Thoracic aorta (tissue), 2 donors: ENCODE measurements around the gene DNMT3B. TPM values are rescaled to one million over a fixed set of nuclear protein-coding genes. Genes with fewer than 3 reads are reported as not detected.

ENCODE experiments used
- ATAC-seq: fragments of 150-250 bp; one replicate; pipeline ENCODE4 v1.8.0; 2017; ENCODE audit warnings: low read depth; ENCODE audit not compliant: insufficient number of reproducible peaks, low FRiP score
- DNase-seq: peaks from one replicate; pipeline ENCODE4 v3.0.0-alpha.2; 2020; ENCODE audit warnings: low spot score
- H3K27ac ChIP-seq, 2 donors: fragments of 200-600 bp; sonication (generic); 1 replicate in 1 of 2; 2 replicates in 1 of 2; pipeline ENCODE4 v1.5.1; 2016; ENCODE audit warnings: mild to moderate bottlenecking in 2 of 2, moderate library complexity in 2 of 2
- H3K27me3 ChIP-seq: fragments of 200-600 bp; sonication (generic); replicated peaks from 2 replicates; pipeline ENCODE4 v1.6.0; 2016; ENCODE audit warnings: mild to moderate bottlenecking; ENCODE audit not compliant: insufficient read depth
- H3K36me3 ChIP-seq: fragments of 200-600 bp; sonication (generic); one replicate; pipeline ENCODE4 v1.5.1; 2016
- H3K4me1 ChIP-seq, 2 donors: fragments of 200-600 bp; sonication (generic); 1 replicate in 1 of 2; 2 replicates in 1 of 2; pipeline versions ENCODE4 v1.5.1 to v1.6.0; 2016; ENCODE audit warnings: low read depth in 2 of 2, mild to moderate bottlenecking in 1 of 2; ENCODE audit not compliant: control insufficient read depth in 1 of 2
- H3K4me3 ChIP-seq: fragments of 200-600 bp; sonication (generic); 2 replicates; pipeline ENCODE4 v1.5.1; 2016; ENCODE audit warnings: mild to moderate bottlenecking
- H3K9me3 ChIP-seq: fragments of 200-600 bp; sonication (generic); 2 replicates; pipeline ENCODE4 v1.5.1; 2016
- CTCF ChIP-seq: fragments of 200-600 bp; sonication (generic); IDR thresholded peaks from one replicate; pipeline ENCODE4 v1.5.1; 2019; ENCODE audit warnings: antibody characterized with exemption
- total RNA-seq, 2 donors: library from RNA; depleted of rRNA; stranded (reverse); fragments of >200 nt; gene quantifications; one replicate each; pipeline versions ENCODE4 v1.1.0 to v1.2.3, GENCODE V29; 2016

The DNMT3B gene
- total RNA-seq, 2 donors from 2014 or later = 0.81 to 1.3 TPM

GRCh38 chr20:32847964-32848363, 85.8 kb downstream of the DNMT3B start:
- no peak for TF ChIP-seq CTCF
- no peaks in the 10 kb centered on the region for H3K27me3 ChIP-seq
- H3K4me3 ChIP-seq = no peak overlapping the region
- no peaks in the 10 kb centered on the region for H3K9me3 ChIP-seq
- DNase-seq (no peak), ATAC-seq (no peak)
- no peak overlapping the region for H3K27ac ChIP-seq
- H3K36me3 ChIP-seq = peaks cover 30% of the 10 kb centered on the region
- no peaks in the 10 kb centered on the region for H3K4me1 ChIP-seq

- H3K4me3 ChIP-seq = no peak overlapping the region
- ATAC-seq = no peak
- H3K4me1 ChIP-seq = no peaks in the 10 kb centered on the region
- H3K9me3 ChIP-seq = no peaks in the 10 kb centered on the region
- TF ChIP-seq CTCF = no peak
- H3K36me3 ChIP-seq = peaks cover 30% of the 10 kb centered on the region
- no peak overlapping the region for H3K27ac ChIP-seq
- H3K27me3 ChIP-seq = no peaks in the 10 kb centered on the region
- no peak for DNase-seq
Measured at GRCh38 chr20:32848846-32849245, 86.7 kb downstream of the DNMT3B start.

GRCh38 chr20:32849577-32849976, 87.4 kb downstream of the DNMT3B start:
- H3K36me3 ChIP-seq = peaks cover 30% of the 10 kb centered on the region
- no peaks in the 10 kb centered on the region for H3K4me1 ChIP-seq
- H3K27me3 ChIP-seq = no peaks in the 10 kb centered on the region
- H3K4me3 ChIP-seq = no peak overlapping the region
- H3K27ac ChIP-seq = no peak overlapping the region
- DNase-seq (no peak), ATAC-seq (no peak)
- H3K9me3 ChIP-seq = no peaks in the 10 kb centered on the region
- no peak for TF ChIP-seq CTCF

DNA sequence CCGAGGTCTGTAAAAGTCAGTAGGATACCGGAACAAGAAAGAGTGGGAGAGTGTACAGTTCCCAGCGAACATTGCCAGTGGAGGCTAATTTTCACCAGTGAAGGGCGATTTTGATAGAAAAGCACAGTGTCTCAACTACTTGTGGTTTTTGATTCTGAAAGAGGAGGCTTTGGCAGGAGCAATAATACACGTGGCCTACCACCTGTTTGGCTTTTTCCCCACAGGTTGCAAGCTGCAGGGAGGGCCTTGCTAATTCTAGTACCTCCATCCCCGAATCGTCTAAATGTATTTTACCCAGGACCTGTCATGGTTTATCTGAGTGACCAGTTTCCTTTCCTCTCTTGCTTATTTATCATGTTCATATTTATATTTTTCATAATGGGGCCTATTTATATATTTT, 93.2 kb downstream of the DNMT3B start:
- Histone ChIP-seq H3K4me1 (no peaks in the 10 kb centered on the region), H3K36me3 (peaks cover 6% of the 10 kb centered on the region), H3K27me3 (no peaks in the 10 kb centered on the region), H3K9me3 (no peaks in the 10 kb centered on the region), H3K27ac (no peak overlapping the region), H3K4me3 (no peak overlapping the region)
- TF ChIP-seq CTCF = no peak
- DNase-seq (no peak), ATAC-seq (no peak)

GRCh38 chr20:32858189-32858588, 96.0 kb downstream of the DNMT3B start:
- H3K4me1 ChIP-seq = no peaks in the 10 kb centered on the region
- H3K27me3 ChIP-seq = no peaks in the 10 kb centered on the region
- DNase-seq (no peak), ATAC-seq (no peak)
- no peak overlapping the region for H3K27ac ChIP-seq
- no peaks in the 10 kb centered on the region for H3K9me3 ChIP-seq
- H3K4me3 ChIP-seq = no peak overlapping the region
- TF ChIP-seq CTCF = no peak
- no peaks in the 10 kb centered on the region for H3K36me3 ChIP-seq

Other genes starting within 250 kb of the DNMT3B start
- gene NOL4L, start 177.1 kb upstream of the DNMT3B start, total RNA-seq = 10 to 100 TPM; 17.5 to 23.7 TPM
- gene C20orf203, start 88.4 kb upstream of the DNMT3B start, total RNA-seq = 10 to 100 TPM in 1 of 2 donors, 1 to 10 TPM in 1; 1.2 to 11.3 TPM
- 10 to 100 TPM; 15.7 to 24.6 TPM for gene COMMD7, start 18.9 kb upstream of the DNMT3B start, total RNA-seq
- gene MAPRE1, start 57.6 kb downstream of the DNMT3B start, total RNA-seq = 100 to 1,000 TPM in 1 of 2 donors, 10 to 100 TPM in 1; 79.1 to 104 TPM
- gene EFCAB8, start 96.5 kb downstream of the DNMT3B start, total RNA-seq = 1 to 10 TPM; 1.5 to 2.9 TPM
- gene SUN5, start 242.0 kb downstream of the DNMT3B start, total RNA-seq = not detected
- not detected for gene BPIFB2, start 245.3 kb downstream of the DNMT3B start, total RNA-seq